Fibroblast of mammary gland (primary cell): ENCODE measurements around the gene PDE4B.

Experiments used
- DNase-seq: peaks from one replicate; pipeline ENCODE4 v3.0.0-alpha.2; 2010; ENCODE audit warnings: low read depth
- H3K4me3 ChIP-seq: 2 replicates; pipeline ENCODE4 v1.5.1; 2011; ENCODE audit warnings: low read depth, mild to moderate bottlenecking, low read length, moderate library complexity; ENCODE audit not compliant: control insufficient read depth
- CTCF ChIP-seq: conservative IDR thresholded peaks from 2 replicates; pipeline ENCODE4 v1.5.1; 2011; ENCODE audit warnings: low read depth, low read length, inconsistent platforms; ENCODE audit not compliant: control insufficient read depth, insufficient read depth

The PDE4B gene

GRCh38 chr1:66375125-66375524 is 582.4 kb downstream of the PDE4B start:
- no peak for DNase-seq
- no peak for TF ChIP-seq CTCF
- no peak overlapping the region for H3K4me3 ChIP-seq

GRCh38 chr1:66380452-66381212 is 587.9 kb downstream of the PDE4B start:
- TF ChIP-seq CTCF, result no peak
- peak; percentile 57 for DNase-seq
- H3K4me3 ChIP-seq, result no peak overlapping the region

- no peak overlapping the region for H3K4me3 ChIP-seq
- DNase-seq, result no peak
These were observed 589.1 kb downstream of the PDE4B start for GRCh38 chr1:66381621-66382275.

GRCh38 chr1:66383168-66383567 is 590.5 kb downstream of the PDE4B start:
- no peak overlapping the region for H3K4me3 ChIP-seq
- DNase-seq, result no peak
- no peak for TF ChIP-seq CTCF

More at GRCh38 chr1:66381621-66382275, 589.1 kb downstream of the PDE4B start:
- no peak for TF ChIP-seq CTCF

- H3K4me3 ChIP-seq, result no peak overlapping the region
- no peak for TF ChIP-seq CTCF
- DNase-seq, result no peak
These were observed 590.9 kb downstream of the PDE4B start for GRCh38 chr1:66383611-66384010.

- DNase-seq, result no peak
These were observed 591.7 kb downstream of the PDE4B start for GRCh38 chr1:66384258-66384921.

More at GRCh38 chr1:66384258-66384921, 591.7 kb downstream of the PDE4B start:
- no peak for TF ChIP-seq CTCF
- no peak overlapping the region for H3K4me3 ChIP-seq
